HCT116 (cell line): ENCODE results near the gene DGKZ.

Experiments
- SP1 ChIP-seq: IDR thresholded peaks from 2 replicates; pipeline ENCODE4 v1.6.1; 2012; ENCODE audit warnings: low read depth
- TCF7L2 ChIP-seq: IDR thresholded peaks from 2 replicates; pipeline ENCODE4 v1.7.0; 2011; ENCODE audit warnings: borderline replicate concordance, inconsistent platforms; ENCODE audit not compliant: insufficient read depth, insufficient read length; ENCODE audit errors: extremely low read depth

DNA sequence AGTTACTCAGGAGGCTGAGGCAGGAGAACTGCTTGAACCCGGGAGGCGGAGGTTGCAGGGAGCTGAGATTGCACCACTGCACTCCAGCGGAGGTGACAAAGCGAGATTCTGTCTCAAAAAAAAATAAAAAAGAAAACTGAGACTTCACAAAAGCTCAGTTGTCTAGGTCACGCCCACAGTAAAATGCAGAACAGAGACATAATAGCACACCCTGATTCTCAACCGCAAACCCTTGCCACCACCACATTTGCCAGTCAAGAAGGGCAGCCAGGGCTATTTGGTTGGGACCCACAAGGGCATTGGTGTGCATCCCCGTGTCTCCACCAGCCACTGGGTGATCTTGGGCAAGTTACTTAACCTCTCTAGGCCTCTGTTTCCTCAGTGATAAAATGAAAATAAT, 44.4 kb upstream of the DGKZ start:
- no peak for TF ChIP-seq SP1
- TF ChIP-seq TCF7L2, result no peak
